ENCODE measurements around the gene STRIP1.
"Not testable (repeated sequence)": the region's sequence is repeated elsewhere in the genome, so short reads cannot be mapped to it uniquely, and the experiment has no call there.

STRIP1 gene

GRCh38 chr1:110070671-110071242 lies 36.3 kb downstream of the STRIP1 start, which contains the start of gene ALX3:
TSS of gene ALX3 (minus strand) at chr1:110070672. CDS start at chr1:110070612, 60 bp downstream.
- no peak for DNase-seq (ENCODE audit: low spot score)

- no peak for DNase-seq (ENCODE audit: low spot score)
These were observed 39.7 kb downstream of the STRIP1 start for GRCh38 chr1:110074166-110074565.

- no peak for DNase-seq (ENCODE audit: low spot score)
These were observed 42.5 kb downstream of the STRIP1 start for GRCh38 chr1:110076789-110077500.

GRCh38 chr1:110079995-110080394 lies 45.6 kb downstream of the STRIP1 start:
- DNase-seq (ENCODE audit: low spot score) = not testable (repeated sequence)

GRCh38 chr1:110081061-110081460 lies 46.6 kb downstream of the STRIP1 start:
- no peak for DNase-seq (ENCODE audit: low spot score)

GRCh38 chr1:110082477-110082876 lies 48.1 kb downstream of the STRIP1 start:
- no peak for DNase-seq (ENCODE audit: low spot score)

GRCh38 chr1:110083061-110083865 lies 48.8 kb downstream of the STRIP1 start:
- DNase-seq (ENCODE audit: low spot score) = no peak

- no peak for DNase-seq (ENCODE audit: low spot score)
These were observed 49.4 kb downstream of the STRIP1 start for GRCh38 chr1:110083866-110084226.

GRCh38 chr1:110084227-110085078 lies 50.0 kb downstream of the STRIP1 start:
- DNase-seq (ENCODE audit: low spot score) = peak; percentile 63

- no peak for DNase-seq (ENCODE audit: low spot score)
These were observed 51.2 kb downstream of the STRIP1 start for GRCh38 chr1:110085671-110086070.

- DNase-seq (ENCODE audit: low spot score) = no peak
These were observed 52.5 kb downstream of the STRIP1 start for GRCh38 chr1:110086961-110087360.

GRCh38 chr1:110087812-110088738 lies 53.7 kb downstream of the STRIP1 start:
- peak; percentile 63 for DNase-seq (ENCODE audit: low spot score)

GRCh38 chr1:110088739-110089316 lies 54.4 kb downstream of the STRIP1 start:
- no peak for DNase-seq (ENCODE audit: low spot score)

- DNase-seq (ENCODE audit: low spot score) = no peak
These were observed 55.3 kb downstream of the STRIP1 start for GRCh38 chr1:110089561-110090275.

- no peak for DNase-seq (ENCODE audit: low spot score)
These were observed 57.0 kb downstream of the STRIP1 start for GRCh38 chr1:110091381-110091780.

- DNase-seq (ENCODE audit: low spot score) = no peak
These were observed 57.4 kb downstream of the STRIP1 start for GRCh38 chr1:110091791-110092190.

- DNase-seq (ENCODE audit: low spot score) = no peak
These were observed 58.6 kb downstream of the STRIP1 start for GRCh38 chr1:110092991-110093390.

GRCh38 chr1:110094931-110095654 lies 60.7 kb downstream of the STRIP1 start:
- DNase-seq (ENCODE audit: low spot score) = no peak

All from ecto neural progenitor cell (in vitro differentiated cells).